MV-4-11 (cell line): ENCODE data around the gene IRF5.
"Not testable (repeated sequence)": the region's sequence is repeated elsewhere in the genome, so short reads cannot be mapped to it uniquely, and the experiment has no call there.

Experiments
- DNase-seq: peaks from one replicate; lab custom pipeline; 2025; lab: John Stamatoyannopoulos, UW

Gene IRF5

GRCh38 chr7:128959296-128959695 is 21.6 kb downstream of the IRF5 start:
- no peak for DNase-seq

- DNase-seq, result no peak
These were observed 23.4 kb downstream of the IRF5 start for GRCh38 chr7:128961030-128961659.

- DNase-seq, result no peak
These were observed 25.2 kb downstream of the IRF5 start for GRCh38 chr7:128962899-128963298.

GRCh38 chr7:128963327-128963757 is 25.6 kb downstream of the IRF5 start:
- no peak for DNase-seq

GRCh38 chr7:128968624-128969023 is 30.9 kb downstream of the IRF5 start:
- no peak for DNase-seq

- DNase-seq, result no peak
These were observed 36.7 kb downstream of the IRF5 start for GRCh38 chr7:128974241-128974934.

GRCh38 chr7:128982105-128982504 is 44.4 kb downstream of the IRF5 start:
- no peak for DNase-seq

- DNase-seq, result no peak
These were observed 47.9 kb downstream of the IRF5 start for GRCh38 chr7:128985660-128986059.

- no peak for DNase-seq
These were observed 48.9 kb downstream of the IRF5 start for GRCh38 chr7:128986609-128987008.

- no peak for DNase-seq
These were observed 50.6 kb downstream of the IRF5 start for GRCh38 chr7:128988372-128988771.

GRCh38 chr7:128989961-128990360 is 52.2 kb downstream of the IRF5 start:
- DNase-seq, result no peak

GRCh38 chr7:128993419-128993818 is 55.7 kb downstream of the IRF5 start:
- no peak for DNase-seq

GRCh38 chr7:128994560-128994959 is 56.8 kb downstream of the IRF5 start:
- DNase-seq, result not testable (repeated sequence)

GRCh38 chr7:128997181-128997580 is 59.5 kb downstream of the IRF5 start:
- DNase-seq, result no peak
